Measurements from ENCODE around the gene PALLD.

- TF ChIP-seq POLR2A (IDR thresholded peaks at IDR 0.05) (no peak), CTCF (IDR thresholded peaks at IDR 0.05) (no peak)
Measured at GRCh38 chr4:168781341-168781740, 284.5 kb downstream of the PALLD start.

Measured in right lobe of liver (tissue), 4 donors.